A549 (cell line): Measurements from ENCODE around the gene C1orf167. TPM values are rescaled to one million over a fixed set of nuclear protein-coding genes. Genes with fewer than 3 reads are reported as not detected.

Source experiments
- ATAC-seq, 2 experiments: fragments of 200-7000 bp in 1 of 2; fragments of >200 bp in 1 of 2; cut with Nextera tagmentation in 1 of 2; cut with Tn5 transposase in 1 of 2; 3 replicates each; pipeline versions ENCODE4 v1.8.0 to v1.9.1; 2018 to 2020; ENCODE audit warnings: mild to moderate bottlenecking in 1 of 2, moderate library complexity in 1 of 2
- CTCF ChIA-PET: fragments of 300-600 bp; sonication (Branson Sonifier 250); formaldehyde crosslinking; extraction: SDS; loops from one replicate; lab custom pipeline; 2021; ENCODE audit warnings: antibody characterized with exemption, inconsistent platforms; lab: Yijun Ruan, JAX
- POLR2A ChIA-PET: fragments of 350-600 bp; formaldehyde crosslinking; extraction: SDS; loops from one replicate; lab custom pipeline; 2021; ENCODE audit warnings: antibody characterized with exemption, inconsistent platforms; lab: Yijun Ruan, JAX
- DNase-seq, 2 experiments: peaks; one replicate each; pipeline versions ENCODE4 v3.0.0 to v3.0.0-alpha.2; 2011 to 2016; ENCODE audit warnings: low read depth in 1 of 2, low spot score in 1 of 2
- FAIRE-seq: peaks from 2 replicates; lab custom pipeline; 2011; peaks lifted over from hg19 to GRCh38; lab: Jason Lieb, UNC
- H3K27ac ChIP-seq, 2 experiments: fragments of >200 bp; sonication (Bioruptor Twin); formaldehyde crosslinking; 3 replicates each; pipeline ENCODE4 v1.5.1; 2016 to 2017
- H3K4me1 ChIP-seq: fragments of >200 bp; sonication (Bioruptor Twin); formaldehyde crosslinking; 3 replicates; pipeline ENCODE4 v1.6.1; 2016
- H3K4me2 ChIP-seq: fragments of >200 bp; sonication (Bioruptor Twin); formaldehyde crosslinking; 3 replicates; pipeline ENCODE4 v1.6.1; 2016
- H3K4me3 ChIP-seq: fragments of >200 bp; sonication (Bioruptor Twin); formaldehyde crosslinking; 3 replicates; pipeline ENCODE4 v1.5.1; 2016
- H3K9me3 ChIP-seq: fragments of >200 bp; sonication (Bioruptor Twin); formaldehyde crosslinking; 3 replicates; pipeline ENCODE4 v1.6.1; 2016
- BCL3 ChIP-seq: fragments of >200 bp; sonication (Bioruptor Twin); formaldehyde crosslinking; IDR thresholded peaks from 3 replicates; pipeline ENCODE4 v1.6.1; 2016
- CBX8 ChIP-seq: fragments of 200-600 bp; sonication (generic); IDR thresholded peaks from 2 replicates; pipeline ENCODE4 v1.6.1; 2016
- CHD2 ChIP-seq: fragments of 150-350 bp; IDR thresholded peaks from 2 replicates; pipeline ENCODE4 v1.6.1; 2014; ENCODE audit warnings: low read length; ENCODE audit not compliant: partially characterized antibody
- EHF ChIP-seq: fragments of 250-450 bp; sonication (Bioruptor Pico); IDR thresholded peaks from 2 replicates; pipeline ENCODE4 v1.5.0; 2020; ENCODE audit warnings: mild to moderate bottlenecking
- FOSB ChIP-seq: fragments of 250-450 bp; sonication (Bioruptor Pico); IDR thresholded peaks from 2 replicates; pipeline ENCODE4 v1.5.0; 2020; ENCODE audit warnings: mild to moderate bottlenecking, moderate library complexity
- FOXS1 ChIP-seq: fragments of 250-450 bp; sonication (Bioruptor Pico); IDR thresholded peaks from 2 replicates; pipeline ENCODE4 v1.5.0; 2020; ENCODE audit warnings: mild to moderate bottlenecking, moderate library complexity
- HEYL ChIP-seq: fragments of 250-450 bp; sonication (Bioruptor Pico); IDR thresholded peaks from 2 replicates; pipeline ENCODE4 v1.8.0; 2021; ENCODE audit warnings: mild to moderate bottlenecking, moderate library complexity
- HOXA7 ChIP-seq: fragments of 250-450 bp; sonication (Bioruptor Pico); IDR thresholded peaks from 2 replicates; pipeline ENCODE4 v1.5.0; 2020; ENCODE audit warnings: mild to moderate bottlenecking, moderate library complexity
- JUN ChIP-seq, 2 experiments: fragments of >200 bp; sonication (Bioruptor Twin); formaldehyde crosslinking; IDR thresholded peaks; 2 replicates in 1 of 2; 3 replicates in 1 of 2; pipeline ENCODE4 v1.6.1; 2016 to 2017
- KDM1A ChIP-seq: fragments of 200-600 bp; sonication (generic); IDR thresholded peaks from 2 replicates; pipeline ENCODE4 v1.6.1; 2016; ENCODE audit warnings: low read depth, mild to moderate bottlenecking
- KDM5A ChIP-seq: fragments of 200-600 bp; sonication (generic); IDR thresholded peaks from 2 replicates; pipeline ENCODE4 v1.6.1; 2016; ENCODE audit warnings: antibody characterized with exemption, mild to moderate bottlenecking
- MYC ChIP-seq: IDR thresholded peaks from 2 replicates; pipeline ENCODE4 v1.6.1; 2012; ENCODE audit warnings: mild to moderate bottlenecking, inconsistent platforms, low read length, improper control_type of control experiment, borderline replicate concordance
- NFE2L2 ChIP-seq: fragments of 150-350 bp; conservative IDR thresholded peaks from 2 replicates; pipeline ENCODE4 v1.6.1; 2014; ENCODE audit warnings: low read length
- PBX3 ChIP-seq: IDR thresholded peaks from 2 replicates; pipeline ENCODE4 v1.6.1; 2012
- POLR2A ChIP-seq: IDR thresholded peaks from 2 replicates; pipeline ENCODE4 v1.6.1; 2012; ENCODE audit warnings: mild to moderate bottlenecking, low read length
- RARB ChIP-seq: fragments of 250-450 bp; sonication (Bioruptor Pico); IDR thresholded peaks from 2 replicates; pipeline ENCODE4 v1.8.0; 2021; ENCODE audit warnings: mild to moderate bottlenecking, moderate library complexity
- RCOR1 ChIP-seq: fragments of 150-350 bp; IDR thresholded peaks from 2 replicates; pipeline ENCODE4 v1.6.1; 2014; ENCODE audit warnings: antibody characterized with exemption, low read length, low read depth
- RFX5 ChIP-seq: fragments of 450-650 bp; IDR thresholded peaks from 2 replicates; pipeline ENCODE4 v1.7.1; 2014; ENCODE audit warnings: antibody characterized with exemption, mild to moderate bottlenecking, moderate library complexity
- RNF2 ChIP-seq: fragments of 200-600 bp; sonication (generic); IDR thresholded peaks from 2 replicates; pipeline ENCODE4 v1.6.1; 2016; ENCODE audit warnings: low read depth, mild to moderate bottlenecking, antibody characterized with exemption, moderate library complexity, borderline replicate concordance
- SREBF2 ChIP-seq: fragments of 450-650 bp; IDR thresholded peaks from 2 replicates; pipeline ENCODE4 v1.6.1; 2014; ENCODE audit warnings: mild to moderate bottlenecking, moderate library complexity
- USF2 ChIP-seq: fragments of 450-650 bp; IDR thresholded peaks from 2 replicates; pipeline ENCODE4 v1.6.1; 2014; ENCODE audit warnings: antibody characterized with exemption
- ZNF302 ChIP-seq: fragments of 250-450 bp; sonication (Bioruptor Pico); IDR thresholded peaks from 2 replicates; pipeline ENCODE4 v1.9.0; 2021; ENCODE audit warnings: inconsistent platforms, mild to moderate bottlenecking, moderate library complexity
- ZSCAN20 ChIP-seq: fragments of 250-450 bp; sonication (Bioruptor Pico); IDR thresholded peaks from 2 replicates; pipeline ENCODE4 v1.8.0; 2022; ENCODE audit warnings: mild to moderate bottlenecking, moderate library complexity
- WGBS: methylation state at CpG from one replicate; pipeline ENCODE4 v1.1.6; 2017; ENCODE audit errors: missing lambda C conversion rate; 5-methylcytosine and 5-hydroxymethylcytosine counted together
- polyA plus RNA-seq, 4 experiments: library from polyadenylated mRNA; depleted of rRNA in 3 of 4; stranded (reverse); fragments of >200 nt; fragmentation: RNase III in 1 of 4; extraction: RNeasy Plus Mini Kit Qiagen cat#74134 plus additional on column Dnase treatment in 1 of 4; gene quantifications; 2 replicates in 3 of 4; 3 replicates in 1 of 4; pipeline ENCODE4 v1.2.3, GENCODE V29; 2011 to 2017
- TF ChIP-seq, protein P1 (sequence below): fragments of 150-350 bp; IDR thresholded peaks from 2 replicates; pipeline ENCODE4 v1.6.1; 2014; ENCODE audit warnings: low read depth, mild to moderate bottlenecking, low read length
- TF ChIP-seq, protein P2 (sequence below): fragments of >200 bp; sonication (Bioruptor Twin); formaldehyde crosslinking; IDR thresholded peaks from 2 replicates; pipeline ENCODE4 v1.6.1; 2016

C1orf167 gene
- polyA plus RNA-seq, 2 of the 4 experiments (the other 2 are of a cell fraction), result not detected

DNA sequence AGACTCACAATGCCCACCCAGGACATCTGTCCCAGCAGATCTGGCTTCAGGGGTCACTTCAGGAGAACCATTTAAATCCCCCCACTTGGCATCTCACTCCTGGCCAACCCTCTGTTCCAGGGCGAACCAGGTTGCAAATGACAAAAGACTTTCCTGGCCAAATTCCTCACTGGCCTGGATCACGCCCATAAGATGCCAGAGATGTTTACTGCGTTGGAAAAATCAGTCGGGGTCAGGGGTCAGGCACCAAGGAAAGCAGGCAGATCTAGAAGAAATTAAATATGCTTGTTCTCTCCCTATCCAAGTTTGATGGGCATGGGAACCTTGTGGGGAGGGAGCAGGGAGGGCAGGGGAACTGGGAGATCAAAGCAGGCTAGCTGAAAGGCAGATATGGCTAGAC, 40.7 kb upstream of the C1orf167 start:
- FAIRE-seq, result no peak
- Histone ChIP-seq H3K4me1 (no peaks in the 10 kb centered on the region), H3K9me3 (no peaks in the 10 kb centered on the region), H3K27ac (no peak overlapping the region), H3K4me2 (no peak overlapping the region), H3K4me3 (no peak overlapping the region)
- ChIA-PET CTCF (interaction anchor here (1.1 to 9.8 kb wide), 5 partner anchors 12 to 683 kb away, joined by 3 to 107 read pairs (median 24); partner anchors contain the start of gene FBXO6), POLR2A (no interaction called here)
- 22% methylated on average over 4 of the region's 4 CpGs for WGBS
- TF ChIP-seq MYC, result no peak
- no peak for TF ChIP-seq SREBF2
- no peak for TF ChIP-seq BCL3
- TF ChIP-seq USF2, result no peak
- TF ChIP-seq RNF2, result no peak
- TF ChIP-seq RCOR1, result no peak
- TF ChIP-seq FOXS1 (CRISPR knock-in tag), result no peak
- TF ChIP-seq, protein P1, sequence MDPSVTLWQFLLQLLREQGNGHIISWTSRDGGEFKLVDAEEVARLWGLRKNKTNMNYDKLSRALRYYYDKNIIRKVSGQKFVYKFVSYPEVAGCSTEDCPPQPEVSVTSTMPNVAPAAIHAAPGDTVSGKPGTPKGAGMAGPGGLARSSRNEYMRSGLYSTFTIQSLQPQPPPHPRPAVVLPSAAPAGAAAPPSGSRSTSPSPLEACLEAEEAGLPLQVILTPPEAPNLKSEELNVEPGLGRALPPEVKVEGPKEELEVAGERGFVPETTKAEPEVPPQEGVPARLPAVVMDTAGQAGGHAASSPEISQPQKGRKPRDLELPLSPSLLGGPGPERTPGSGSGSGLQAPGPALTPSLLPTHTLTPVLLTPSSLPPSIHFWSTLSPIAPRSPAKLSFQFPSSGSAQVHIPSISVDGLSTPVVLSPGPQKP, result no peak
- TF ChIP-seq, protein P2, sequence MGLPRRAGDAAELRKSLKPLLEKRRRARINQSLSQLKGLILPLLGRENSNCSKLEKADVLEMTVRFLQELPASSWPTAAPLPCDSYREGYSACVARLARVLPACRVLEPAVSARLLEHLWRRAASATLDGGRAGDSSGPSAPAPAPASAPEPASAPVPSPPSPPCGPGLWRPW, result no peak
- TF ChIP-seq HEYL (CRISPR knock-in tag), result no peak
- ATAC-seq, result no peak
- no peak for DNase-seq

DNA sequence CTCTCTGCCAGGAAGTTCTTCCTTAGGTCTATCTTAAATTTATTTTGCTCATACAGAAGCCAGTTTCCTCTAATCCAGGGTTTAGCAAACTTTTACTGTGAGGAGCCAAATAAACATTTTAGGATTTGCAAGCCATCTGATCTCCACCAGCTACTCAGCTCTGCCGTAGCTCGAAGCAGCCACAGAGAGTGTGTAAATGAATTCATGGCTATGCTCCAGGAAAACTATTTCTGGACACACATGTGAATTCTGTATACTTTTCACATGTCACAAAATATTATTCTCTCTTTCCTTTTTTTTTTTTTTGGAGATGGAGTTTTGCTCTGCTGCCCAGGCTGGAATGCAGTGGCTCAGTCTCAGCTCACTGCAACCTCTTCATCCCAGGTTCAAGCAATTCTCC, 39.5 kb upstream of the C1orf167 start:
- POLR2A ChIA-PET, result no interaction called here
- 48% methylated on average over 2 of the region's 2 CpGs for WGBS
- no peaks in the 10 kb centered on the region for H3K9me3 ChIP-seq
- H3K4me3 ChIP-seq, result no peak overlapping the region
- TF ChIP-seq FOSB (CRISPR knock-in tag) (no peak), HOXA7 (CRISPR knock-in tag) (no peak), CBX8 (no peak), MYC (no peak), POLR2A (no peak), PBX3 (no peak), CHD2 (no peak), ZNF302 (CRISPR knock-in tag) (no peak), NFE2L2 (no peak), KDM5A (no peak), JUN (IDR thresholded peaks at IDR 0.05) (no peak), KDM1A (no peak), RARB (CRISPR knock-in tag) (no peak), RFX5 (no peak), ZSCAN20 (CRISPR knock-in tag) (no peak), EHF (no peak)
- TF ChIP-seq, protein P2, result no peak
- CTCF ChIA-PET, result interaction anchor here (0.6 to 9.8 kb wide), 6 partner anchors 9 to 358 kb away, joined by 3 to 107 read pairs (median 3); partner anchors contain the start of gene FBXO6
- FAIRE-seq (no peak), ATAC-seq (no peak), DNase-seq (no peak)
- no peak overlapping the region for H3K27ac ChIP-seq
- no peak overlapping the region for H3K4me2 ChIP-seq
- no peaks in the 10 kb centered on the region for H3K4me1 ChIP-seq
